ENCODE measurements around the gene HERPUD1. TPM values are rescaled to one million over a fixed set of nuclear protein-coding genes. Genes with fewer than 3 reads are reported as not detected.

The HERPUD1 gene
- total RNA-seq, 2 experiments from 2014 or later, result 142 to 150 TPM

- ChIA-PET CTCF (interaction anchor here (0.6 to 7.0 kb wide), 43 partner anchors 11 to 219 kb away, joined by 3 to 93 read pairs (median 6); partner anchors contain the start of genes CPNE2 and NLRC5), POLR2A (interaction anchor here (0.6 to 3.7 kb wide), 14 partner anchors 9 to 280 kb away, joined by 3 to 34 read pairs (median 4); partner anchors contain the start of genes ARL2BP and NLRC5)
- H3K4me1 Mint-ChIP-seq (ENCODE audit: low read depth), result peaks cover 23% of the 10 kb centered on the region
- H3K9me3 Mint-ChIP-seq, result no peaks in the 10 kb centered on the region
- intact Hi-C loops (cut with micrococcal nuclease), result loop anchor here (10.0 kb wide), 1 partner anchor 219 kb away; the partner anchor contains the start of genes PSME3IP1 and RSPRY1
- no peaks in the 10 kb centered on the region for H3K27me3 Mint-ChIP-seq
- no peak for TF ChIP-seq CTCF (IDR thresholded peaks at IDR 0.05)
- no peaks in the 10 kb centered on the region for H3K36me3 Mint-ChIP-seq (ENCODE audit: low read depth)
- DNase-seq (no peak), ATAC-seq (peak; percentile 48)
- H3K4me3 Mint-ChIP-seq, result peak overlapping the region; percentile 54
- H3K27ac Mint-ChIP-seq, result peak overlapping the region; percentile 94
Observed at GRCh38 chr16:56965149-56966092, 33.5 kb downstream of the HERPUD1 start.

GRCh38 chr16:56966093-56966475, 34.1 kb downstream of the HERPUD1 start:
- peaks cover 25% of the 10 kb centered on the region for H3K4me1 Mint-ChIP-seq (ENCODE audit: low read depth)
- no peaks in the 10 kb centered on the region for H3K9me3 Mint-ChIP-seq
- ChIA-PET POLR2A (interaction anchor here (0.7 to 3.7 kb wide), 10 partner anchors 9 to 280 kb away, joined by 3 to 34 read pairs (median 5); partner anchors contain the start of genes ARL2BP and NLRC5), CTCF (interaction anchor here (1.0 to 7.0 kb wide), 18 partner anchors 10 to 208 kb away, joined by 3 to 93 read pairs (median 16); partner anchors contain the start of genes CPNE2 and NLRC5)
- ATAC-seq (no peak), DNase-seq (no peak)
- H3K27me3 Mint-ChIP-seq, result no peaks in the 10 kb centered on the region
- no peak overlapping the region for H3K4me3 Mint-ChIP-seq
- no peaks in the 10 kb centered on the region for H3K36me3 Mint-ChIP-seq (ENCODE audit: low read depth)
- TF ChIP-seq CTCF (IDR thresholded peaks at IDR 0.05), result no peak
- peak overlapping the region; percentile 94 for H3K27ac Mint-ChIP-seq
- intact Hi-C loops (cut with micrococcal nuclease), result loop anchor here (10.0 kb wide), 1 partner anchor 219 kb away; the partner anchor contains the start of genes PSME3IP1 and RSPRY1

- ATAC-seq (no peak), DNase-seq (no peak)
- no peaks in the 10 kb centered on the region for H3K9me3 Mint-ChIP-seq
- H3K27me3 Mint-ChIP-seq, result no peaks in the 10 kb centered on the region
- no peak for TF ChIP-seq CTCF (IDR thresholded peaks at IDR 0.05)
- intact Hi-C loops (cut with micrococcal nuclease), result loop anchor here (10.0 kb wide), 1 partner anchor 217 kb away; the partner anchor contains the start of genes PSME3IP1 and RSPRY1
- H3K27ac Mint-ChIP-seq, result no peak overlapping the region
- H3K36me3 Mint-ChIP-seq (ENCODE audit: low read depth), result no peaks in the 10 kb centered on the region
- H3K4me3 Mint-ChIP-seq, result no peak overlapping the region
- peaks cover 29% of the 10 kb centered on the region for H3K4me1 Mint-ChIP-seq (ENCODE audit: low read depth)
- ChIA-PET CTCF (interaction anchor here (0.7 to 7.0 kb wide), 5 partner anchors 8 to 117 kb away, joined by 3 to 93 read pairs (median 61); no protein-coding TSS in a partner anchor), POLR2A (interaction anchor here (0.6 to 2.1 kb wide), 3 partner anchors 10 to 94 kb away, joined by 3 to 5 read pairs (median 4); no protein-coding TSS in a partner anchor)
Observed at GRCh38 chr16:56967733-56968132, 35.8 kb downstream of the HERPUD1 start.

GRCh38 chr16:56969769-56970168, 37.8 kb downstream of the HERPUD1 start:
- TF ChIP-seq CTCF (IDR thresholded peaks at IDR 0.05), result no peak
- intact Hi-C loops (cut with micrococcal nuclease), result loop anchor here (10.0 kb wide), 1 partner anchor 215 kb away; the partner anchor contains the start of genes PSME3IP1 and RSPRY1

More at GRCh38 chr16:56969769-56970168, 37.8 kb downstream of the HERPUD1 start:
- no peaks in the 10 kb centered on the region for H3K36me3 Mint-ChIP-seq (ENCODE audit: low read depth)
- no peak overlapping the region for H3K27ac Mint-ChIP-seq
- CTCF ChIA-PET, result interaction anchor here (0.7 to 1.8 kb wide), 8 partner anchors 10 to 115 kb away, joined by 3 to 4 read pairs (median 4); no protein-coding TSS in a partner anchor
- no peak for ATAC-seq
- DNase-seq, result no peak
- peaks cover 38% of the 10 kb centered on the region for H3K4me1 Mint-ChIP-seq (ENCODE audit: low read depth)
- no peaks in the 10 kb centered on the region for H3K27me3 Mint-ChIP-seq
- no peak overlapping the region for H3K4me3 Mint-ChIP-seq
- POLR2A ChIA-PET, result interaction anchor here (0.5 to 3.3 kb wide), 8 partner anchors 9 to 159 kb away, joined by 3 to 15 read pairs (median 4); no protein-coding TSS in a partner anchor
- no peaks in the 10 kb centered on the region for H3K9me3 Mint-ChIP-seq
